ENCODE data around the gene COL26A1. TPM values are rescaled to one million over a fixed set of nuclear protein-coding genes. Genes with fewer than 3 reads are reported as not detected.
"Not testable (repeated sequence)": the region's sequence is repeated elsewhere in the genome, so short reads cannot be mapped to it uniquely, and the experiment has no call there.

Gene COL26A1
- total and polyA plus RNA-seq, 7 donors: 0.13 TPM; not detected in 6

- intact Hi-C loops (cut with DNase I): no loop called here
- Histone ChIP-seq H3K27ac (no peak overlapping the region), H3K27me3 (no peaks in the 10 kb centered on the region), H3K9me3 (no peaks in the 10 kb centered on the region), H3K4me1 (no peaks in the 10 kb centered on the region), H3K4me3 (no peak overlapping the region), H3K36me3 (no peaks in the 10 kb centered on the region)
- WGBS, 2 donors: 96 to 97% methylated on average over 2 of the region's 2 CpGs
- no peak for DNase-seq
- TF ChIP-seq EP300 (IDR thresholded peaks at IDR 0.05): no peak
- TF ChIP-seq POLR2A (IDR thresholded peaks at IDR 0.05): no peak
- TF ChIP-seq POLR2AphosphoS5 (IDR thresholded peaks at IDR 0.05): no peak
- TF ChIP-seq CTCF (IDR thresholded peaks at IDR 0.05): no peak
Observed at GRCh38 chr7:101501351-101501750, 138.7 kb downstream of the COL26A1 start.

- intact Hi-C loops (cut with DNase I): no loop called here
- H3K9me3 ChIP-seq: no peaks in the 10 kb centered on the region
- peaks cover 0 to 3% (median 0%) of the 10 kb centered on the region in 3 donors for H3K27me3 ChIP-seq
- TF ChIP-seq CTCF (IDR thresholded peaks at IDR 0.05) (no peak), EP300 (IDR thresholded peaks at IDR 0.05) (no peak), POLR2AphosphoS5 (IDR thresholded peaks at IDR 0.05) (no peak), POLR2A (IDR thresholded peaks at IDR 0.05) (no peak)
- no peaks in the 10 kb centered on the region for H3K4me1 ChIP-seq
- H3K27ac ChIP-seq: no peak overlapping the region
- 82 to 86% methylated on average over 9 of the region's 9 CpGs for WGBS, 2 donors
- no peak overlapping the region for H3K4me3 ChIP-seq
- DNase-seq: no peak
- H3K36me3 ChIP-seq: no peaks in the 10 kb centered on the region
Observed at GRCh38 chr7:101502466-101503098, 139.9 kb downstream of the COL26A1 start.

- peaks cover 0 to 32% (median 4%) of the 10 kb centered on the region in 3 donors for H3K27me3 ChIP-seq
- H3K27ac ChIP-seq; H3K9me3 ChIP-seq; H3K36me3 ChIP-seq; DNase-seq; H3K4me3 ChIP-seq; intact Hi-C loops (cut with DNase I); H3K4me1 ChIP-seq: not testable (repeated sequence)
- 83 to 92% methylated on average over 7 of the region's 7 CpGs for WGBS, 2 donors
Observed at GRCh38 chr7:101505510-101505909, 142.8 kb downstream of the COL26A1 start.

GRCh38 chr7:101506531-101506930, 143.9 kb downstream of the COL26A1 start:
- no peaks in the 10 kb centered on the region for H3K9me3 ChIP-seq
- H3K27me3 ChIP-seq: peaks cover 0 to 41% (median 4%) of the 10 kb centered on the region in 3 donors
- H3K36me3 ChIP-seq: no peaks in the 10 kb centered on the region
- intact Hi-C loops (cut with DNase I): no loop called here
- no peak for TF ChIP-seq CTCF (IDR thresholded peaks at IDR 0.05)
- TF ChIP-seq POLR2A (IDR thresholded peaks at IDR 0.05): no peak
- TF ChIP-seq EP300 (IDR thresholded peaks at IDR 0.05): no peak
- no peak for TF ChIP-seq POLR2AphosphoS5 (IDR thresholded peaks at IDR 0.05)
- no peak overlapping the region for H3K27ac ChIP-seq
- no peaks in the 10 kb centered on the region for H3K4me1 ChIP-seq
- no peak overlapping the region for H3K4me3 ChIP-seq
- DNase-seq: no peak
- WGBS, 2 donors: 52 to 72% methylated on average over 5 of the region's 5 CpGs

- no peaks in the 10 kb centered on the region for H3K36me3 ChIP-seq
- no peak overlapping the region for H3K4me3 ChIP-seq
- no peaks in the 10 kb centered on the region for H3K9me3 ChIP-seq
- TF ChIP-seq CTCF (IDR thresholded peaks at IDR 0.05) (no peak), POLR2AphosphoS5 (IDR thresholded peaks at IDR 0.05) (no peak), EP300 (IDR thresholded peaks at IDR 0.05) (no peak), POLR2A (IDR thresholded peaks at IDR 0.05) (no peak)
- intact Hi-C loops (cut with DNase I): no loop called here
- H3K27me3 ChIP-seq: peaks cover 4 to 49% (median 7%) of the 10 kb centered on the region in 3 donors
- H3K4me1 ChIP-seq: no peaks in the 10 kb centered on the region
- DNase-seq: no peak
- H3K27ac ChIP-seq: no peak overlapping the region
- WGBS, 2 donors: 28 to 33% methylated on average over 6 of the region's 6 CpGs
Observed at GRCh38 chr7:101507327-101507726, 144.7 kb downstream of the COL26A1 start.
